IPS-20b (cell line): Measurements from ENCODE around the gene SLC27A3.

ENCODE experiments used
- H3K27ac ChIP-seq: one replicate; pipeline ENCODE4 v1.5.1; 2013; ENCODE audit warnings: low read length
- H3K27me3 ChIP-seq: 2 replicates; pipeline ENCODE4 v1.6.1; 2013; ENCODE audit warnings: mild to moderate bottlenecking, low read length, inconsistent platforms; ENCODE audit not compliant: insufficient read depth
- H3K36me3 ChIP-seq: 2 replicates; pipeline ENCODE4 v1.6.1; 2013; ENCODE audit warnings: low read depth, mild to moderate bottlenecking, inconsistent platforms, low read length, moderate library complexity; ENCODE audit not compliant: insufficient read depth
- H3K4me1 ChIP-seq: 2 replicates; pipeline ENCODE4 v1.6.1; 2013; ENCODE audit warnings: mild to moderate bottlenecking, control low read depth, inconsistent platforms, low read length, moderate library complexity; ENCODE audit not compliant: insufficient read depth
- H3K4me3 ChIP-seq: 2 replicates; pipeline ENCODE4 v1.5.1; 2013; ENCODE audit warnings: mild to moderate bottlenecking, low read length, inconsistent platforms
- H3K9ac ChIP-seq: 2 replicates; pipeline ENCODE4 v1.6.1; 2013; ENCODE audit warnings: low read depth, mild to moderate bottlenecking, inconsistent platforms, low read length, moderate library complexity
- H3K9me3 ChIP-seq: 2 replicates; pipeline ENCODE4 v1.6.1; 2013; ENCODE audit warnings: mild to moderate bottlenecking, low read depth, low read length, inconsistent platforms; ENCODE audit not compliant: insufficient read depth

SLC27A3 gene, protein sequence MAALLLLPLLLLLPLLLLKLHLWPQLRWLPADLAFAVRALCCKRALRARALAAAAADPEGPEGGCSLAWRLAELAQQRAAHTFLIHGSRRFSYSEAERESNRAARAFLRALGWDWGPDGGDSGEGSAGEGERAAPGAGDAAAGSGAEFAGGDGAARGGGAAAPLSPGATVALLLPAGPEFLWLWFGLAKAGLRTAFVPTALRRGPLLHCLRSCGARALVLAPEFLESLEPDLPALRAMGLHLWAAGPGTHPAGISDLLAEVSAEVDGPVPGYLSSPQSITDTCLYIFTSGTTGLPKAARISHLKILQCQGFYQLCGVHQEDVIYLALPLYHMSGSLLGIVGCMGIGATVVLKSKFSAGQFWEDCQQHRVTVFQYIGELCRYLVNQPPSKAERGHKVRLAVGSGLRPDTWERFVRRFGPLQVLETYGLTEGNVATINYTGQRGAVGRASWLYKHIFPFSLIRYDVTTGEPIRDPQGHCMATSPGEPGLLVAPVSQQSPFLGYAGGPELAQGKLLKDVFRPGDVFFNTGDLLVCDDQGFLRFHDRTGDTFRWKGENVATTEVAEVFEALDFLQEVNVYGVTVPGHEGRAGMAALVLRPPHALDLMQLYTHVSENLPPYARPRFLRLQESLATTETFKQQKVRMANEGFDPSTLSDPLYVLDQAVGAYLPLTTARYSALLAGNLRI

GRCh38 chr1:153774780-153775457 is at the start of gene SLC27A3:
Gene SLC27A3 (plus strand): TSS chr1:153775407. CDS start chr1:153775498, 91 bp downstream.
- Histone ChIP-seq H3K9me3 (no peaks in the 10 kb centered on the region), H3K36me3 (peaks cover 38% of the 10 kb centered on the region)

GRCh38 chr1:153727463-153728304 is 47.5 kb upstream of the SLC27A3 start, which contains the start of gene INTS3:
Gene INTS3 (plus strand): TSS chr1:153728050. CDS start chr1:153728635, 585 bp downstream.
- H3K36me3 ChIP-seq = peaks cover 14% of the 10 kb centered on the region; the same call in 1 of the 2 replicates
- H3K9me3 ChIP-seq = no peaks in the 10 kb centered on the region
- H3K27ac ChIP-seq = peak within 1 kb of the TSS; percentile 100
- peak within 1 kb of the TSS; percentile 100 for H3K9ac ChIP-seq
- H3K4me3 ChIP-seq = peak within 1 kb of the TSS; percentile 99
- peaks cover 19% of the 10 kb centered on the region for H3K4me1 ChIP-seq
- H3K27me3 ChIP-seq = no peaks in the 10 kb centered on the region

More at GRCh38 chr1:153774780-153775457, at the start of gene SLC27A3:
- peaks cover 8% of the 10 kb centered on the region; the same call in 1 of the 2 replicates for H3K4me1 ChIP-seq
- peak within 1 kb of the TSS; percentile 91 for H3K4me3 ChIP-seq
- peak within 1 kb of the TSS; percentile 78 for H3K27ac ChIP-seq
- H3K9ac ChIP-seq = peak within 1 kb of the TSS; percentile 90; the same call in 1 of the 2 replicates
- no peaks in the 10 kb centered on the region for H3K27me3 ChIP-seq

DNA sequence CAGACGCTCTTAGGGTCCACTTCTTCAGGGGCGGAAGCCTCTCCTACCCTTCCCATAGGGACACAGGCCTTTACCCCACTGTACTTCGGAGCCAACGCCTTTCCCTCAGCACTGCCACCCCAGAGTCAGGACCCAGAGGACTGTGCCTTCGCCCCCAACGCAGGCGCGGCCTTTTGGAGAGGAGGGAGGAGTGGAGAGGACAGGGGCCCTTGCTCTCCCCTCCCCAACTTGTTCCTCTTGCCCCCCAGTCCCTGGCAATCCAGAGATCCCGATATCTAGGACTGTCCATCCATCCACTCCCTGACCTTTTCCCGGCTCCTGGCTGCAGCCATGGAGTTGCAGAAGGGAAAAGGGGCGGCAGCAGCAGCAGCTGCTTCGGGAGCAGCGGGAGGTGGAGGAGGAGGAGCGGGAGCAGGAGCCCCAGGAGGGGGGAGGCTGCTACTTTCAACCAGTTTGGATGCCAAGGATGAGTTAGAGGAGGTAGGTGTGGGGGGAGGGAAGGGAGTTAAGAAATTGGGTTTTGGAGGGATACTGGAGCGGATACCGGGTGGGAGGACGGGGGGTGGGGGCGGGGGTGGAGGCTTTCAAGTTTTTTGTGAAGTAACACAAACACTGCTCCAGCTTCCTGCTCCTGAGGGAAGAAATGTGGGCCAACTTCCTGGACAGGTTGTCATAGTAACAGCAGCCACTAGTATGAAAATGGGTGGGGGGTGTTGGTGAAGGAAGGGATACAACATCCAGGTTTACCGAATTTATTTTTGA is 46.7 kb upstream of the SLC27A3 start:
- Histone ChIP-seq H3K4me1 (peaks cover 19% of the 10 kb centered on the region), H3K36me3 (peaks cover 17% of the 10 kb centered on the region; the same call in 1 of the 2 replicates), H3K4me3 (peak overlapping the region; percentile 99), H3K27ac (peak overlapping the region; percentile 100), H3K9me3 (no peaks in the 10 kb centered on the region), H3K9ac (peak overlapping the region; percentile 100), H3K27me3 (no peaks in the 10 kb centered on the region)

DNA sequence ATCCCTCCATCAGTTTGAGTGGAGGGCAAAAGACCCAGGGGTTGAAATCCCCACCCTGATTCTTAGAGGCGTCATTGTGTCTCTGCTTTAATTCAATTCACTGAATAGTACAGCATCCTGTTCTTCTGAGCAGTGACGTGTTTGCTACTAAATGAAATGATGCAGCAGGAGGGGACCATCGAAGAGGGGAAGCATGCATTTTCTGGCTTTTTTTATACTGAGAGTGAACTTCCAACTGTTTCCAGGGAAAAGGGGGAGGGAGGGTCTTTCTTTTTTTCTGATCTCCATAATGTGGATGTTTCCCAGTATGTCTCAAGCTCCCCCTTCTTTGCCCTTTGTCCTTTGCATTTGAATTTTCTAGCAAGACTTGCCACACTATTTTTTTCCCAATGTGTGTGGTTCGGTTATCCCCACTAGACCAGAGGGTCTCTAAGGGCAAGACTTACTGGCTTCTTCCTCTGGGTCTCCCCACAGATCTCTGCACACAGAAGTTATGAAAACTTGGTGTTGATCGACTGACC is 44.7 kb upstream of the SLC27A3 start:
- Histone ChIP-seq H3K4me1 (peaks cover 19% of the 10 kb centered on the region), H3K27me3 (no peaks in the 10 kb centered on the region), H3K9me3 (no peaks in the 10 kb centered on the region), H3K27ac (no peak overlapping the region), H3K4me3 (peak overlapping the region; percentile 15; the same call in 1 of the 2 replicates), H3K36me3 (peaks cover 34% of the 10 kb centered on the region), H3K9ac (peak overlapping the region; percentile 39; the same call in 1 of the 2 replicates)

DNA sequence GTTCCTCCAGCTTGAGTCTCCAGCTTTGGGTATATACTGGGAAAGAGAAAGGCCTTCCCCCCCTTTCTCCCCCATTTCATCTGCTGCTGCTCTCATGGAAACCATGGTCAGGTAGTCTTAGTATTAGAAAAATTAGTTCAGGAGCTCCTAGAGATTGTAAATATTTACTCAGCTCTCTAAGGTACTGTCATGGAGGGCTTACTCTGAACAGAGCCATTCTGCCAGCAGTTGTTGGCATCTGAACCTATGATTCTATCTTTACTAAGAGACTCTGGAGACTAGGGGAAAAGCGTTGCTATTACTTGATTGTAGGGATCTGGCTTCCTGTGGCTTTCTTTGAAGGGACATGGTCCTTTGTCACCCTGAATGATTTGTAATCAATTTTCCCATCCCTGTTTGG is 41.2 kb upstream of the SLC27A3 start:
- Histone ChIP-seq H3K4me3 (no peak overlapping the region), H3K36me3 (peaks cover 48% of the 10 kb centered on the region), H3K9ac (peak overlapping the region; percentile 46; the same call in 1 of the 2 replicates), H3K27me3 (no peaks in the 10 kb centered on the region), H3K4me1 (peaks cover 17% of the 10 kb centered on the region), H3K27ac (no peak overlapping the region), H3K9me3 (no peaks in the 10 kb centered on the region)

DNA sequence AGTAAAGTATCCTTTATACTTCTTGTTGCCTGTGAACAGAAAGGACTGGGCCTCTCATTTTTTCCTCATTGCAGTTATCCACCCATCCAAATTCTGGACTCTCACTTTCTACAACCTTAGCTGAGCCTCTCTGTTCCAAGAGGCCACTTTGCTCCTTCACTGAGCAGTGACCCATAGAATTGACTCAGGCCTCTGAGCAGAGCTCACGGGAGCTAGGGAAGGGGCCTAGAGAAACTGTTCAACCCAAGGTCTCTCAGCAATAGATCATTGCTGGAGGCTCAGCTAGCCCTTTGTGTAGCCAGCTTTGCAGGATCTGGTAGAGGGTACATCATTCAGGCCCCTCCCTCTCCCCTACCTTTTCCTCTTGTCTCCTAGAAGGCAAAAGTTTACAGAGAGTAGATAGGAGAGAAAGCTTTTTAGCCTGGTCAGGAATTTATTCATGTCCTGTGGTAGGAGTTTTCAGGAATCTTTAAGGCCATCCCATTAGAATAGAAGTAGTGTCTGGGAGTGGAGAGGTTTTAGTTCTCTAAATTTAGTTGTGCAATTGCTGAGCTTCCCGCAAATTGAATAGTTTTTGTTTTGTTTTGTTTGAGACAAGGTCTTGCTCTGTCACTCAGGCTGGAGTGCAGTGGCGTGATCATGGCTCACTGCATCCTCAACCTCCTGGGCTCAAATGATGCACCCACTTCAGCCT is 40.7 kb upstream of the SLC27A3 start:
- Histone ChIP-seq H3K36me3 (peaks cover 48% of the 10 kb centered on the region), H3K27me3 (no peaks in the 10 kb centered on the region), H3K9ac (peak overlapping the region; percentile 46; the same call in 1 of the 2 replicates), H3K4me1 (peaks cover 12% of the 10 kb centered on the region; the same call in 1 of the 2 replicates), H3K9me3 (no peaks in the 10 kb centered on the region), H3K4me3 (no peak overlapping the region), H3K27ac (no peak overlapping the region)

- Histone ChIP-seq H3K9ac (no peak overlapping the region), H3K4me3 (no peak overlapping the region), H3K27me3 (no peaks in the 10 kb centered on the region), H3K27ac (no peak overlapping the region), H3K36me3 (peaks cover 48% of the 10 kb centered on the region), H3K4me1 (peaks cover 8% of the 10 kb centered on the region; the same call in 1 of the 2 replicates), H3K9me3 (no peaks in the 10 kb centered on the region)
Observed at GRCh38 chr1:153735090-153735420, 40.2 kb upstream of the SLC27A3 start.

GRCh38 chr1:153741986-153742385 is 33.2 kb upstream of the SLC27A3 start:
- Histone ChIP-seq H3K4me1 (peaks cover 32% of the 10 kb centered on the region), H3K4me3 (no peak overlapping the region), H3K27ac (no peak overlapping the region), H3K9ac (no peak overlapping the region), H3K9me3 (no peaks in the 10 kb centered on the region), H3K27me3 (no peaks in the 10 kb centered on the region), H3K36me3 (peaks cover 61% of the 10 kb centered on the region)

- H3K4me1 ChIP-seq = peaks cover 37% of the 10 kb centered on the region
- no peak overlapping the region for H3K9ac ChIP-seq
- no peak overlapping the region for H3K27ac ChIP-seq
- H3K27me3 ChIP-seq = no peaks in the 10 kb centered on the region
- H3K9me3 ChIP-seq = no peaks in the 10 kb centered on the region
- H3K36me3 ChIP-seq = peaks cover 67% of the 10 kb centered on the region
- H3K4me3 ChIP-seq = no peak overlapping the region
Observed at GRCh38 chr1:153742411-153743142, 32.6 kb upstream of the SLC27A3 start.
